HFF-Myc (cell line): ENCODE results near the gene EMC10.

Source experiments
- DNase-seq: peaks from one replicate; pipeline ENCODE4 v3.0.0-alpha.2; 2011; ENCODE audit warnings: low read depth; ENCODE audit errors: extremely low read depth
- H3K4me3 ChIP-seq: replicated peaks from 2 replicates; pipeline ENCODE4 v1.5.1; 2011; ENCODE audit warnings: low read depth, mild to moderate bottlenecking, control low read depth, low read length
- CTCF ChIP-seq: IDR thresholded peaks from 2 replicates; pipeline ENCODE4 v1.5.1; 2012; ENCODE audit warnings: mild to moderate bottlenecking, low read depth, low read length, control low read depth; ENCODE audit errors: missing control alignments

EMC10 gene

GRCh38 chr19:50444059-50444458 is 32.2 kb upstream of the EMC10 start:
- H3K4me3 ChIP-seq: no peak overlapping the region
- no peak for DNase-seq
- no peak for TF ChIP-seq CTCF

DNA sequence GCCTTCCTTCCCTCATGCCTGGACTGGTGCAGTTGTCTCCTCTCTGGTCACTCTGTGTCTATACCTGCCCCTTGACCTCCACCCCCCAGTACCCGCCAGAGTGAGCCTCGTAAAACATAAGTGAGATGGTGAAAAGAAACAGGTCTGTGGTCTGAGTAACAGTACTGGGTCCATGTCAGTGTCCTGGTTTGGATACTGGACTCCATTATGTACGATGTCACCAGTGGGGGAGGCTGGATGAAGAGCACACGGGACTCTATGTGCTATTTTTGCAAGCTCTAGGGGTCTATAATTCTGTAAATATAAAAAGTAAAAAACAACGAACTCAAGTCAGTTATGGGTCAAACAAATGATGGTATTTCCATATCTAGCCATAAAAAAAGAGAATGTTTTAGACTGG is 29.3 kb upstream of the EMC10 start:
- no peak for TF ChIP-seq CTCF
- no peak for DNase-seq
- no peak overlapping the region for H3K4me3 ChIP-seq

DNA sequence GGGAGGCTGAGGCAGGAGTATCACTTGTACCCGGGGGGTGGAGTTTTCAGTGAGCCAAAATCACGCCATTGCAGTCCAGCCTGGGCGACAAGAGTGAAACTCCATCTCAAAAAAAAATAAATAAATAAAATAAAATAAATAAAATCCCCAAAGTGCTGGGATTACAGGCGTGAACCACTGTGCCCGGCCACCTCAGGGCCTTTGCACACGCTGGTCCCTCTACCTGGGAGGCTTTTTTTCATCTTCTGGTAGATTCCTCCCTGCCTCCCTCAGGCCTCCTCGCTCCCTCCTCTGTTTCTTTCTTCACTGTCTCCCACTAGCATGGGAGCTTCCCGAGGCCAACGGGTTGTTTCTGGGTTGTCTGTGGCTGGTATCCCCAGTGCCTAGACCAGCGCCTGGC is 28.6 kb upstream of the EMC10 start:
- TF ChIP-seq CTCF: no peak
- no peak for DNase-seq
- no peak overlapping the region for H3K4me3 ChIP-seq

DNA sequence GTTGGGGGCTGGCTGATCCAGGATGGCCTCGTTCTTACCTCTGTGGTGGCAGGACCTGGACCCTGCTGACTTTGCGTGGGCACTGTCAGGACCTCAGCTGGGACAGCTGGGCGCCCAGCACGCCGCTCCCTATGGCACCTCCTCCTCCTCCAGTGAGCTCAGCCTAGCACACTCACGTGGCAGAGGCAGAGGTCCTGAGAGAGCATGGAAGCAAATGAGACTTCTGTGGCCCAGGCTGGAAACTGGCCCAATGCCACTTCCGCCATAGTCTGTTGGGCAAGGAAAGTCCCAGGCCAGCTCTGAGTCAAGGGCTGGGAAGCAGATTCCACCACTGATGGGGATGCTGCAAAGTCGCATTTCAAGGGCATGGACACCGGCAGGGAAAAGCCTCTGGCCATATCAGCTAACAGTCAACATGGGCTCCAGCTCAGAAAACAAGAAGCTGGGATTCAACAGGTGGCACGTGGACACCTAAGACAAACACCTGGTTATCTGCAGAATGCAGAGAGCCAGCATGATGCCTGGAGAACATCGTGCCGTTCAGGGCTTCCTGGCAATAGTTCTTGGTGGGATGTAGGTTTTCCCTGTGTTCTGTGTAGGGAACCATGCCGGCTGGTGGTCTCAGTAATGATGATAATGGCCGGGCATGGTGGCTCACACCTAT is 26.9 kb upstream of the EMC10 start:
- no peak for DNase-seq
- TF ChIP-seq CTCF: no peak

DNA sequence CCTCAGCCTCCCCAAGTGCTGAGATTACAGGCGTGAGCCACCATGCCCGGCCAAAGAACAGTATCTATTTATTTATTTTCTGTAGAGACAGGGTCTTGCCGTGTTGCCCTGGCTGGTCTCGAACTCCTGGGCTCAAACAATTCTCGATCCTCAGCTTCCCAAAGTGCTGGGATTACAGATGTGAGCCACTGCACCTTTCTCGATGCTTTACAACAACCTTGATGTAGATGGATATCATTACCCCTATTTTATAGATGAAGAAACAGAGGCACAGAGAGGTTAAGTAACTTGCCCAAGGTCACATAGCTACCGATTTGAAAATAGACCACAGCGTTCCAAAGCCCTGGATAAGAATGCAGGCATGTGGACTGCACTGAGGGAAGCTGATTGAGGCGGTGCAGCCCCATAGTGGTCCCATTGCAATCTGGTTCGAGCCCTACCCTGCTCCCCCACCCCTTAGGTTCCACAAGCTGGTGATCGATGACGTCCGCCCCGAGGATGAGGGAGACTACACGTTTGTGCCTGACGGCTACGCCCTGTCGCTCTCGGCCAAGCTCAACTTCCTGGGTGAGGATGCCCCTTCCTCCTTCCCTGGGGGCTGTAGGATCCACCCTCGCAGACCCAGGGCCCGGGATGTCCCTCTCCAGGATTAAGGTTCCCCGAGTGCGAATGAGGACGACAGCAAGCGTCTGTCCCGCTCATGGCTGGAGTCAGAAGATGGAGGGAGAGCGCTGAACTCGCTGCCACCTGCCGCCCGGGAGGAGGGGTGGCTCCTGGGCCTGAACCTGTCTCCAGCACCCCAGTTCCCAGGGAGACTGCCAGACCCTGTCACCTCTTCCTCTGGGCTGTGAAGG is 25.7 kb upstream of the EMC10 start:
- DNase-seq: no peak
- no peak for TF ChIP-seq CTCF
- H3K4me3 ChIP-seq: no peak overlapping the region

More for the DNA sequence above, 26.9 kb upstream of the EMC10 start:
- no peak overlapping the region for H3K4me3 ChIP-seq

GRCh38 chr19:50451223-50451534 is 25.1 kb upstream of the EMC10 start:
- no peak overlapping the region for H3K4me3 ChIP-seq
- DNase-seq: no peak
- no peak for TF ChIP-seq CTCF
